HEK293 (cell line): ENCODE results near the gene GRM4.

Experiments
- CTCF ChIA-PET: fragments of 350-600 bp; formaldehyde crosslinking; extraction: SDS; loops from one replicate; lab custom pipeline; 2021; ENCODE audit warnings: antibody characterized with exemption; lab: Yijun Ruan, JAX
- POLR2A ChIA-PET: fragments of 300-600 bp; formaldehyde crosslinking; extraction: SDS; loops from one replicate; lab custom pipeline; 2020; ENCODE audit warnings: antibody characterized with exemption, inconsistent platforms; lab: Yijun Ruan, JAX
- H3K27ac ChIP-seq: fragments of 200-500 bp; sonication (Bioruptor generic); 2 replicates; pipeline ENCODE4 v1.5.1; 2014; ENCODE audit warnings: low read depth, low read length, control low read depth, inconsistent platforms; ENCODE audit errors: extremely low read depth
- H3K36me3 ChIP-seq, 2 experiments: fragments of 200-500 bp in 1 of 2; sonication (Bioruptor generic) in 1 of 2; 1 replicate in 1 of 2; 2 replicates in 1 of 2; pipeline ENCODE4 v1.5.1; 2014 to 2017; ENCODE audit warnings: inconsistent platforms in 2 of 2, low read length in 2 of 2; ENCODE audit not compliant: control insufficient read depth in 2 of 2, insufficient read depth in 1 of 2
- H3K4me1 ChIP-seq: fragments of 200-500 bp; sonication (Bioruptor generic); 2 replicates; pipeline ENCODE4 v1.5.1; 2014; ENCODE audit warnings: mild to moderate bottlenecking, low read length, inconsistent platforms; ENCODE audit not compliant: control insufficient read depth, insufficient read depth
- H3K4me3 ChIP-seq: 2 replicates; pipeline ENCODE4 v1.5.1; 2011; ENCODE audit warnings: low read depth, mild to moderate bottlenecking, control low read depth, low read length, moderate library complexity
- H3K9me3 ChIP-seq: fragments of 200-500 bp; sonication (Bioruptor generic); 2 replicates; pipeline ENCODE4 v1.5.1; 2014; ENCODE audit warnings: low read depth, low read length, inconsistent platforms; ENCODE audit not compliant: control insufficient read depth, insufficient read depth
- KLF1 ChIP-seq: fragments of 450-650 bp; formaldehyde crosslinking; IDR thresholded peaks from 2 replicates; pipeline ENCODE4 v1.5.1; 2016; ENCODE audit warnings: missing biosample characterization, missing genetic modification characterization
- KLF16 ChIP-seq: fragments of 450-650 bp; formaldehyde crosslinking; IDR thresholded peaks from 2 replicates; pipeline ENCODE4 v1.5.1; 2017; ENCODE audit warnings: missing biosample characterization, missing genetic modification characterization
- OSR2 ChIP-seq: fragments of 450-650 bp; formaldehyde crosslinking; IDR thresholded peaks from 2 replicates; pipeline ENCODE4 v1.5.1; 2016; ENCODE audit warnings: missing biosample characterization, missing genetic modification characterization
- SCRT1 ChIP-seq: fragments of 450-650 bp; formaldehyde crosslinking; IDR thresholded peaks from 2 replicates; pipeline ENCODE4 v1.5.1; 2016; ENCODE audit warnings: missing biosample characterization, missing genetic modification characterization, borderline replicate concordance
- ZBTB17 ChIP-seq: fragments of 450-650 bp; formaldehyde crosslinking; IDR thresholded peaks from 2 replicates; pipeline ENCODE4 v1.5.1; 2016; ENCODE audit warnings: missing biosample characterization, missing genetic modification characterization
- ZNF10 ChIP-seq: fragments of 450-650 bp; formaldehyde crosslinking; IDR thresholded peaks from 2 replicates; pipeline ENCODE4 v1.5.1; 2017; ENCODE audit warnings: missing biosample characterization, missing genetic modification characterization
- ZNF132 ChIP-seq: fragments of 450-650 bp; formaldehyde crosslinking; IDR thresholded peaks from 2 replicates; pipeline ENCODE4 v1.5.1; 2017; ENCODE audit warnings: missing biosample characterization, missing genetic modification characterization, borderline replicate concordance
- ZNF138 ChIP-seq: fragments of 450-650 bp; formaldehyde crosslinking; IDR thresholded peaks from 2 replicates; pipeline ENCODE4 v1.5.1; 2016; ENCODE audit warnings: missing biosample characterization, missing genetic modification characterization, borderline replicate concordance
- ZNF140 ChIP-seq: fragments of 450-650 bp; formaldehyde crosslinking; IDR thresholded peaks from 2 replicates; pipeline ENCODE4 v1.5.1; 2016; ENCODE audit warnings: missing biosample characterization, missing genetic modification characterization
- ZNF146 ChIP-seq: fragments of 450-650 bp; formaldehyde crosslinking; IDR thresholded peaks from 2 replicates; pipeline ENCODE4 v1.5.1; 2016; ENCODE audit warnings: missing biosample characterization, missing genetic modification characterization
- ZNF19 ChIP-seq: fragments of 450-650 bp; formaldehyde crosslinking; IDR thresholded peaks from 2 replicates; pipeline ENCODE4; 2016; ENCODE audit warnings: missing biosample characterization, missing genetic modification characterization, low read depth
- ZNF214 ChIP-seq: fragments of 450-650 bp; formaldehyde crosslinking; IDR thresholded peaks from 2 replicates; pipeline ENCODE4 v1.5.1; 2017; ENCODE audit warnings: missing biosample characterization, mild to moderate bottlenecking, missing genetic modification characterization, borderline replicate concordance
- ZNF311 ChIP-seq: fragments of 450-650 bp; formaldehyde crosslinking; IDR thresholded peaks from 2 replicates; pipeline ENCODE4 v1.5.1; 2017; ENCODE audit warnings: missing biosample characterization, missing genetic modification characterization, borderline replicate concordance
- ZNF514 ChIP-seq: fragments of 450-650 bp; formaldehyde crosslinking; IDR thresholded peaks from 2 replicates; pipeline ENCODE4 v1.5.1; 2016; ENCODE audit warnings: missing biosample characterization, missing genetic modification characterization
- ZNF548 ChIP-seq: fragments of 450-650 bp; formaldehyde crosslinking; IDR thresholded peaks from 2 replicates; pipeline ENCODE4 v1.5.1; 2016; ENCODE audit warnings: missing biosample characterization, missing genetic modification characterization
- ZNF571 ChIP-seq: fragments of 450-650 bp; formaldehyde crosslinking; IDR thresholded peaks from 2 replicates; pipeline ENCODE4 v1.5.0; 2017; ENCODE audit warnings: missing biosample characterization, missing genetic modification characterization
- ZNF830 ChIP-seq: fragments of 450-650 bp; IDR thresholded peaks from 2 replicates; pipeline ENCODE4 v1.5.0; 2018; ENCODE audit warnings: missing biosample characterization, missing genetic modification characterization, low read depth, mild to moderate bottlenecking, moderate library complexity
- ZSCAN23 ChIP-seq: fragments of 450-650 bp; formaldehyde crosslinking; IDR thresholded peaks from 2 replicates; pipeline ENCODE4 v1.5.1; 2016; ENCODE audit warnings: missing biosample characterization, missing genetic modification characterization
- TF ChIP-seq, protein P1 (sequence below): fragments of 450-650 bp; formaldehyde crosslinking; IDR thresholded peaks from 2 replicates; pipeline ENCODE4 v1.5.1; 2016; ENCODE audit warnings: missing biosample characterization, missing genetic modification characterization
- TF ChIP-seq, protein P2 (sequence below): fragments of 450-650 bp; formaldehyde crosslinking; IDR thresholded peaks from 2 replicates; pipeline ENCODE4 v1.5.1; 2016; ENCODE audit warnings: missing biosample characterization, missing genetic modification characterization
- TF ChIP-seq, protein P3 (sequence below): fragments of 450-650 bp; IDR thresholded peaks from 2 replicates; pipeline ENCODE4 v1.5.1; 2018; ENCODE audit warnings: missing biosample characterization, missing genetic modification characterization
- TF ChIP-seq, protein P4 (sequence below): fragments of 450-650 bp; formaldehyde crosslinking; IDR thresholded peaks from 2 replicates; pipeline ENCODE4 v1.5.1; 2016; ENCODE audit warnings: missing biosample characterization, missing genetic modification characterization
- TF ChIP-seq, protein P5 (sequence below): IDR thresholded peaks from 2 replicates; pipeline ENCODE4 v1.6.1; 2011; ENCODE audit warnings: mild to moderate bottlenecking, low read depth, low read length, borderline replicate concordance

GRM4 gene

DNA sequence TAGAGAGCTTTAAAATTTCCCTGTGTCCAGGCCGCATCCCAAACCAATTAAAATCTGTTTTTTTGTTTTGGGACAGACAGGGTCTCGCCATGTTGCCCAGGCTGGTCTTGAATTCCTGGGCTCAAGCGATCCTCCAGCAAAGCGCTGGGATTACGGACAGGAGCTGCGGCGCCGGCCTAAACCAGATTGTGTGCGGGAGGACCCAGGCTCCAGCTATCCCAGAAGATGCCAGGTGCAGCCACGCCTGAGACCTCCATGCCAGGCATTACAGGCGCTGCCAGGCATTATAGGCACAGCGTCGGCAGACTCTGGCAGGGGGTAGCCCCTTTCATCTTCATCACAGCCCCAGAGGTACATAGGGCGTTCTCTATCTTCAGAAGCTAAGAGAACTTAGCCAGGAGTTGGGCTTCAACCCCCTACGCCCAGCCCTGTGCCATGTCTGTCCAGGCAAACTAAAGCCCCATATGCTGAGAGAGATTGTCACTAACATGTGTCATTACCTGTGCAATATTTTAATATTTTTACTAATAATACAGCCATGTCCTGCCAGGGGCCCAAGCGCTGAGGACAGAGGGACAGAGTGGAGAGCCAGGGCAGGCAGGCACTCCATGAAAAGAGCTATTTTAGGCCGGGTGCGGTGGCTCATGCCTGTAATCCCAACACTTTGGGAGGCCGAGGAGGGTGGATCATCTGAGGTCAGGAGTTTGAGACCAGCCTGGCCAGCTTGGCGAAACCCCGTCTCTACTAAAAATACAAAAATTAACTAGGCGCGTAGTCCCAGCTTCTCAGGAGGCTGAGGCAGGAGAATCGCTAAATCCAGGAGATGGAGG is 9.8 kb upstream of the GRM4 start:
- Histone ChIP-seq H3K4me3 (no peak overlapping the region), H3K4me1 (no peaks in the 10 kb centered on the region), H3K9me3 (no peaks in the 10 kb centered on the region), H3K36me3 (no peaks in the 10 kb centered on the region), H3K27ac (no peak overlapping the region)
- CTCF ChIA-PET: interaction anchor here (0.6 to 8.7 kb wide), 35 partner anchors 8 to 878 kb away, joined by 3 to 120 read pairs (median 4); partner anchors contain the start of genes GRM4 and UQCC2
- POLR2A ChIA-PET: interaction anchor here (1.5 kb wide), 1 partner anchor 101 kb away, joined by 3 read pairs; no protein-coding TSS in a partner anchor
- TF ChIP-seq ZNF214 (no peak), ZNF140 (tag by site-specific recombination) (no peak), ZNF138 (tag by site-specific recombination) (no peak), ZNF311 (tag by site-specific recombination) (no peak), ZNF19 (tag by site-specific recombination) (no peak), ZSCAN23 (tag by site-specific recombination) (no peak), OSR2 (tag by site-specific recombination) (no peak), ZBTB17 (tag by site-specific recombination) (no peak), ZNF146 (tag by site-specific recombination) (no peak), ZNF10 (no peak), ZNF514 (tag by site-specific recombination) (no peak), KLF16 (tag by site-specific recombination) (no peak), ZNF548 (tag by site-specific recombination) (no peak)
- TF ChIP-seq, protein P1, sequence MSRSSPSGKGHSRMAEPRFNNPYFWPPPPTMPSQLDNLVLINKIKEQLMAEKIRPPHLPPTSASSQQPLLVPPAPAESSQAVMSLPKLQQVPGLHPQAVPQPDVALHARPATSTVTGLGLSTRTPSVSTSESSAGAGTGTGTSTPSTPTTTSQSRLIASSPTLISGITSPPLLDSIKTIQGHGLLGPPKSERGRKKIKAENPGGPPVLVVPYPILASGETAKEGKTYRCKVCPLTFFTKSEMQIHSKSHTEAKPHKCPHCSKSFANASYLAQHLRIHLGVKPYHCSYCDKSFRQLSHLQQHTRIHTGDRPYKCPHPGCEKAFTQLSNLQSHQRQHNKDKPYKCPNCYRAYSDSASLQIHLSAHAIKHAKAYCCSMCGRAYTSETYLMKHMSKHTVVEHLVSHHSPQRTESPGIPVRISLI (tag by site-specific recombination): no peak
- TF ChIP-seq, protein P2, sequence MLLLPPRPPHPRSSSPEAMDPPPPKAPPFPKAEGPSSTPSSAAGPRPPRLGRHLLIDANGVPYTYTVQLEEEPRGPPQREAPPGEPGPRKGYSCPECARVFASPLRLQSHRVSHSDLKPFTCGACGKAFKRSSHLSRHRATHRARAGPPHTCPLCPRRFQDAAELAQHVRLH (tag by site-specific recombination): no peak

DNA sequence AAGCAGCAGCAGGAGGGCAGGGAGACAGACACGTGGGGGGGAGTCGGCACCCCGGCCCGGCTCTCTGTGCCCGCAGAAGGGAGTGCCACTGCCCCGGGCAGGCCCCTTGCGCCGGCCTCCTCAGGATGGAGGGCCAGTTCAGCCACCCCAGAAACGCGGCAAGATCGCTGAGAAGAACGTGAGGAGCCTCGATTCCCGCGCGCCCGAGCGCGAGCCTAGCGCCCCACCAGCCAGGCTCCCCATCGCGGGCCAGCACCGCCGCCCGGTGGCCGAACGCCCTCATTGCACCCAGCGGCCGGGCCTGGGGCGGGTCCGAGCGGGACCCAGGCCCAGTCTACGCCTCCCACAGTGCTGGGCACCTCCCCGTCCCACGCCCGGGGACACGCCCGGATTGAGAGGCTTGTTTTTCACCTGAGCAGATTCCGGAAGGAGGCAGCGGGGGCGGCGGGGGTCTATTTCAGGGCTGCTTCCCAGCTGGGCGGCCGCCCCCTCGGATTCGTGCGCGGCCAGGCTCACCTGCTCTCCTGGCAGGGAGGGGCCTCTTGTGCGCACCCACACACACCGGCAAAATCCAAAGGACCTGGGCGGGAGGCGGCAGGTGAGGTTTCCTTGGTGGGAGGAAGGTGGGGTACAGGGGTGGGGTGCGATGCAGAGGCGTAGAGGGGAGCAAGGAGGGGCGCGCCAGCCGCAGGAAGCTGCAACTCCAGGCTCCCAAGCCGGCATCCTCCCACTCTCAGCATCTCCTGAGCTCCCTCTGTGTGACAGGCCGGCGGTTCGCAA is 9.0 kb upstream of the GRM4 start:
- Histone ChIP-seq H3K4me1 (no peaks in the 10 kb centered on the region), H3K27ac (no peak overlapping the region), H3K36me3 (no peaks in the 10 kb centered on the region), H3K9me3 (no peaks in the 10 kb centered on the region), H3K4me3 (peak overlapping the region; percentile 20)
- POLR2A ChIA-PET: interaction anchor here (1.5 kb wide), 1 partner anchor 100 kb away, joined by 3 read pairs; no protein-coding TSS in a partner anchor
- CTCF ChIA-PET: interaction anchor here (0.6 to 8.7 kb wide), 44 partner anchors 9 to 879 kb away, joined by 3 to 120 read pairs (median 4); partner anchors contain the start of genes GRM4 and UQCC2
- TF ChIP-seq, protein P3, sequence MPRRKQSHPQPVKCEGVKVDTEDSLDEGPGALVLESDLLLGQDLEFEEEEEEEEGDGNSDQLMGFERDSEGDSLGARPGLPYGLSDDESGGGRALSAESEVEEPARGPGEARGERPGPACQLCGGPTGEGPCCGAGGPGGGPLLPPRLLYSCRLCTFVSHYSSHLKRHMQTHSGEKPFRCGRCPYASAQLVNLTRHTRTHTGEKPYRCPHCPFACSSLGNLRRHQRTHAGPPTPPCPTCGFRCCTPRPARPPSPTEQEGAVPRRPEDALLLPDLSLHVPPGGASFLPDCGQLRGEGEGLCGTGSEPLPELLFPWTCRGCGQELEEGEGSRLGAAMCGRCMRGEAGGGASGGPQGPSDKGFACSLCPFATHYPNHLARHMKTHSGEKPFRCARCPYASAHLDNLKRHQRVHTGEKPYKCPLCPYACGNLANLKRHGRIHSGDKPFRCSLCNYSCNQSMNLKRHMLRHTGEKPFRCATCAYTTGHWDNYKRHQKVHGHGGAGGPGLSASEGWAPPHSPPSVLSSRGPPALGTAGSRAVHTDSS (tag by site-specific recombination): no peak
- peak; percentile 91 for TF ChIP-seq KLF1 (tag by site-specific recombination)
- TF ChIP-seq, protein P4, sequence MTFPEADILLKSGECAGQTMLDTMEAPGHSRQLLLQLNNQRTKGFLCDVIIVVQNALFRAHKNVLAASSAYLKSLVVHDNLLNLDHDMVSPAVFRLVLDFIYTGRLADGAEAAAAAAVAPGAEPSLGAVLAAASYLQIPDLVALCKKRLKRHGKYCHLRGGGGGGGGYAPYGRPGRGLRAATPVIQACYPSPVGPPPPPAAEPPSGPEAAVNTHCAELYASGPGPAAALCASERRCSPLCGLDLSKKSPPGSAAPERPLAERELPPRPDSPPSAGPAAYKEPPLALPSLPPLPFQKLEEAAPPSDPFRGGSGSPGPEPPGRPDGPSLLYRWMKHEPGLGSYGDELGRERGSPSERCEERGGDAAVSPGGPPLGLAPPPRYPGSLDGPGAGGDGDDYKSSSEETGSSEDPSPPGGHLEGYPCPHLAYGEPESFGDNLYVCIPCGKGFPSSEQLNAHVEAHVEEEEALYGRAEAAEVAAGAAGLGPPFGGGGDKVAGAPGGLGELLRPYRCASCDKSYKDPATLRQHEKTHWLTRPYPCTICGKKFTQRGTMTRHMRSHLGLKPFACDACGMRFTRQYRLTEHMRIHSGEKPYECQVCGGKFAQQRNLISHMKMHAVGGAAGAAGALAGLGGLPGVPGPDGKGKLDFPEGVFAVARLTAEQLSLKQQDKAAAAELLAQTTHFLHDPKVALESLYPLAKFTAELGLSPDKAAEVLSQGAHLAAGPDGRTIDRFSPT (tag by site-specific recombination): no peak
- TF ChIP-seq, protein P5, sequence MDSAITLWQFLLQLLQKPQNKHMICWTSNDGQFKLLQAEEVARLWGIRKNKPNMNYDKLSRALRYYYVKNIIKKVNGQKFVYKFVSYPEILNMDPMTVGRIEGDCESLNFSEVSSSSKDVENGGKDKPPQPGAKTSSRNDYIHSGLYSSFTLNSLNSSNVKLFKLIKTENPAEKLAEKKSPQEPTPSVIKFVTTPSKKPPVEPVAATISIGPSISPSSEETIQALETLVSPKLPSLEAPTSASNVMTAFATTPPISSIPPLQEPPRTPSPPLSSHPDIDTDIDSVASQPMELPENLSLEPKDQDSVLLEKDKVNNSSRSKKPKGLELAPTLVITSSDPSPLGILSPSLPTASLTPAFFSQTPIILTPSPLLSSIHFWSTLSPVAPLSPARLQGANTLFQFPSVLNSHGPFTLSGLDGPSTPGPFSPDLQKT: no peak
- TF ChIP-seq ZNF571 (tag by site-specific recombination): no peak
- no peak for TF ChIP-seq ZNF132 (tag by site-specific recombination)
- no peak for TF ChIP-seq SCRT1 (tag by site-specific recombination)
- TF ChIP-seq ZNF830 (tag by site-specific recombination): no peak
